Breast epithelium (tissue), 3 donors: ENCODE measurements around the gene MLLT10.

Source experiments
- POLR2A ChIP-seq: fragments of 450-650 bp; IDR thresholded peaks from one replicate; pipeline ENCODE4 v1.6.1; 2016; ENCODE audit warnings: antibody characterized with exemption, mild to moderate bottlenecking, moderate library complexity
- POLR2AphosphoS5 ChIP-seq, 3 donors: sonication (generic); formaldehyde crosslinking; IDR thresholded peaks; one replicate each; pipeline ENCODE4 v1.6.1; 2017; ENCODE audit warnings: antibody characterized with exemption in 3 of 3
- TF ChIP-seq, protein P1 (sequence below), 3 donors: fragments of 450-650 bp; IDR thresholded peaks; one replicate each; pipeline ENCODE4 v1.5.1; 2016 to 2017; ENCODE audit warnings: antibody characterized with exemption in 3 of 3, mild to moderate bottlenecking in 3 of 3, moderate library complexity in 3 of 3

DNA sequence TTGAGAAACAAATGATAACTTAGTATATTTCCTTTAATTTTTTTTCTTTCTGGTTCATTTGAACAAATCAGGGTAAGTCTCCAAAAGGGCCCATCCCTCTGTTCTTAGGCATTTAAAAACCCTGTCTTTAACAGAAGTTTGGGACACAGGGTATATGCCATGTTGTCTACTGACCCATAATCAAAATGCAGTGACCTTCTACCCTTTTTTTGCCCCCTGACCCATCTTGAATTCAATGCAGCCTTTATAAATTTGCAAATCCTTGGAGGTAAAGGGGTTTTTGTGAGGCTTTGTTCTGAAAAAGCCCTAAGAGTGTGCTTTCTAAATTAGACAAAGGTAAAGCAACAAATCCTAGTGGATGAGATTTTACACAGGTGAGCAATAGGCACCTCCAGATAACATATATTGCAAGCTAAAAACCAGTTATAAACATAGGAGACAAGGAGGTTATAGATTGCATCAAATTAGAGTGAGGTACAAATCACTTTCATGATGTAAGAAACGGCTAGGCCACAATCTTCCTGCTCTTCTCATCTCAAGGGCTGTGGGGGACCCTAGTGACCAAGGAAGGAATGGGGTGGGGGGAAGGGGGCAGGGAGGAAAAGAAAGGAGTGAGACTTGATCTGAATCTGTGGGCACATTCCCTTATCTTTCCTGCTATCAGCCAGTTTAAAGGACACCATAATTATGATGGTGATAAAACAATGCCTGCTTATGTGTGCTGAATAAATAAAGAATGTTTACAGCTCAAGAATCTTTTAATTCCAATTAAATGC lies 11.2 kb upstream of the MLLT10 start:
- TF ChIP-seq, protein P1, sequence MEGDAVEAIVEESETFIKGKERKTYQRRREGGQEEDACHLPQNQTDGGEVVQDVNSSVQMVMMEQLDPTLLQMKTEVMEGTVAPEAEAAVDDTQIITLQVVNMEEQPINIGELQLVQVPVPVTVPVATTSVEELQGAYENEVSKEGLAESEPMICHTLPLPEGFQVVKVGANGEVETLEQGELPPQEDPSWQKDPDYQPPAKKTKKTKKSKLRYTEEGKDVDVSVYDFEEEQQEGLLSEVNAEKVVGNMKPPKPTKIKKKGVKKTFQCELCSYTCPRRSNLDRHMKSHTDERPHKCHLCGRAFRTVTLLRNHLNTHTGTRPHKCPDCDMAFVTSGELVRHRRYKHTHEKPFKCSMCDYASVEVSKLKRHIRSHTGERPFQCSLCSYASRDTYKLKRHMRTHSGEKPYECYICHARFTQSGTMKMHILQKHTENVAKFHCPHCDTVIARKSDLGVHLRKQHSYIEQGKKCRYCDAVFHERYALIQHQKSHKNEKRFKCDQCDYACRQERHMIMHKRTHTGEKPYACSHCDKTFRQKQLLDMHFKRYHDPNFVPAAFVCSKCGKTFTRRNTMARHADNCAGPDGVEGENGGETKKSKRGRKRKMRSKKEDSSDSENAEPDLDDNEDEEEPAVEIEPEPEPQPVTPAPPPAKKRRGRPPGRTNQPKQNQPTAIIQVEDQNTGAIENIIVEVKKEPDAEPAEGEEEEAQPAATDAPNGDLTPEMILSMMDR (IDR thresholded peaks at IDR 0.05) = no peak
- TF ChIP-seq POLR2A = no peak
- no peak for TF ChIP-seq POLR2AphosphoS5 (IDR thresholded peaks at IDR 0.05)
